GM18907 (cell line): Measurements from ENCODE around the gene RGS17.
"Not testable (repeated sequence)": the region's sequence is repeated elsewhere in the genome, so short reads cannot be mapped to it uniquely, and the experiment has no call there.

Experiments used
- ATAC-seq: cut with Tn5 transposase; IDR thresholded peaks from one replicate; pipeline ENCODE4 v1.9.1; 2021; ENCODE audit warnings: mild to moderate bottlenecking, moderate library complexity; ENCODE audit not compliant: unreplicated experiment

The RGS17 gene, protein sequence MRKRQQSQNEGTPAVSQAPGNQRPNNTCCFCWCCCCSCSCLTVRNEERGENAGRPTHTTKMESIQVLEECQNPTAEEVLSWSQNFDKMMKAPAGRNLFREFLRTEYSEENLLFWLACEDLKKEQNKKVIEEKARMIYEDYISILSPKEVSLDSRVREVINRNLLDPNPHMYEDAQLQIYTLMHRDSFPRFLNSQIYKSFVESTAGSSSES

DNA sequence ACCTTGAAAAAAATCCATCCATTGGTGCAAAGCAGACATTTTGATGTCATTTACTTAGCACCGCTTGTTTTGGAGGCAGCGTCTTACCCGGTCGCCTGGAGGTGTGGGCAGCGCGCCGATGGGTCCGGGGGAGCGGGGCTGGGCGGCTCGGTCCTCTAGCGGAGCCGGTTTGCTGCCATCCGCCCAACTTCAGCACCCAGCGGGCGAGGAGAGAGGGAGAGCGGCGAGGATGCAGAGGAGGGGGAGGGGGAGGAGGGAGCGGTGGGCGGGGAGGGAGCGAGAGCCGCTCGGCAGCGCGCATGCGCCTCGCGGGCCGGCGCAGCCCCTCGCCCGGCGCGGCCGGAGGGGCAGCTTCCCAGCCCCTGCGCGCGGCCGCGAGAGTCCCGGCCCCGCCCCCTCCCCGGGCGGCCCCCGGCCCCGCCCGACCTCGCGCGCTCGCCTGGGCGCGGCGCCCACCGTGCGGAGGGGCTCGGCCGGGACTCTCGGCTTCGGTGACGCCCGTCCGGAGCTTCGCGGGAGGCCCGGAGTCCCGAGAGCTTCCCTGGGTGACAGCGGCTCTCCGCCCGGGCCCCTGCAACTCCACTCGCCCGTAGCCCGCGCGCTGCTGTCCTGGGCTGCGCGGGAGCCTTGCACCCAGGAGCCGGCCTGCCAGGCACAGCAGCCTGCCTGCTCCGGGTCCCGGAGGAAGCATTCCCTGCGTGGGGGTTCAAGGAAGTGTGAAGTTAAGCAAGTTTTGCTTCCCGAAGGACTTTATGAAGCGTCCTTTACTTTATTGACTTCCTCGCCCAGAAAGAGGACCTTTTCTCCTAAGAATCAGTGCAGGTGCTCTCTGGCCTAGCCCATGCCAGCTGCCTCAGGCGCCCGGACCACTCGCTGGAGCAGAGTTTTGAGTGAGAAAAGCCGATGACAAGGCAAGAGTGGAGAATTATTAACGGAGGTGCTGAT, at the start of gene RGS17:
Gene RGS17 (minus strand): TSS at position 246 of the 945 bp plus-strand sequence. CDS start 87,264 bp downstream, outside the sequence.
- peak; percentile 68 for ATAC-seq

- ATAC-seq: no peak
These were observed 41.7 kb upstream of the RGS17 start for GRCh38 chr6:153172815-153173214.

DNA sequence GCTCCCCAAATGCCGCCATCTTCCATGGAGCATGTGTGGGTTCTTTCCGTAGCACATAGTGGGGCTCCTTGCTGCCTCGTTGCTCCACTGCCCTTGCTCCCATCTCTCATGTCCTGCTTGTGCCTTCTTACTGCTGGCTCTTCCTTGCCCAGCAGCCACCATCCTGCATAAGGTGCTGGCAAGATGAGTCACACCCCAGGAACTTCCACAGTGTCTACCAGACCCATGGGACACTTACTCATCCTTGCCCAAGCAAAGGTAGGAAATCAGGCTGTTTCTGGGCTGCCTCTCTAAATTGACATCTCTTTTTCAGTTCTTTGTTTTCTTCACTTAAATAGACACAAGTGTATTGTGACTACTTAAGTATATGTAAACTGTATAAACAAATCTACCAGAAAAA, 39.4 kb upstream of the RGS17 start:
- ATAC-seq: no peak

- ATAC-seq: no peak
These were observed 36.8 kb upstream of the RGS17 start for GRCh38 chr6:153167907-153168306.

- no peak for ATAC-seq
These were observed 36.2 kb upstream of the RGS17 start for GRCh38 chr6:153167061-153167891.

- ATAC-seq: no peak
These were observed 31.6 kb upstream of the RGS17 start for GRCh38 chr6:153162646-153163045.

DNA sequence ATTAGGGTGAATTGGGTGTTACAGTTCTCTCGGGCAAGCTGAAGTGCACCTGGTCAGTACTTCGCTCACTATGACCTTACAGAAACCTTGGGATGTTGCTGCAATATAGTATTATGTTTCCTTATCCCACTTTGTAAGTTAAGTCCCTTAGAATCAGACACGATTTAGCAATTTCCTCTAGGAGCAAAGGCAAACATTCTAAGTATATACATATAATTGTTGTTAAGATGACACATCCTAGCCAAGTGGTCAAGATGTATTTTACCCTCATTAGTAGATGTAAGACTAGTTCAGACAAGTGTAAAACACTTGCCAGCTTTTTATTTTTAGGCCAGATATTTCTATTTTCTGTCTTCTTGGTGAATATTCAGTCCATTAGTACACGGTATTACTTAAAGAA, 31.1 kb upstream of the RGS17 start:
- ATAC-seq: no peak

DNA sequence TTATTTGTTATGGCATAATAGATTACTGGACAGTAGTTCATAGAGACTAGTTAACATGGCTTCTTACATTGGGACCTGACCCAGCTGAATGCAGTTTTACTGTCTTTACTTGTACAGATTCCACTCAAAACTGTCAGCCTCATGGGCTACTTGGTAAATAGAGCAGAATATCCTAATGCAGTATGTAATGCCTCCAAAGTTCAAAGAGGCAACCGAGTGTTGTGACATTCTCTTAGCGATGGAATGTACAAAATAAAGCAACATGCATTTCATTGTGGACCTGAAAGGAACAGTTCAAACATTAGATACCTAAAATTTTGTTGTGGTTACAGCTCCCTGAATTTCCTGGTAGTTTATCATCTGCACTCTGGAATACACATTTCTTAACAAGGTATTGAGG, 29.1 kb upstream of the RGS17 start:
- no peak for ATAC-seq

GRCh38 chr6:153150752-153151440, 19.8 kb upstream of the RGS17 start:
- no peak for ATAC-seq

GRCh38 chr6:153150371-153150751, 19.3 kb upstream of the RGS17 start:
- ATAC-seq: no peak

DNA sequence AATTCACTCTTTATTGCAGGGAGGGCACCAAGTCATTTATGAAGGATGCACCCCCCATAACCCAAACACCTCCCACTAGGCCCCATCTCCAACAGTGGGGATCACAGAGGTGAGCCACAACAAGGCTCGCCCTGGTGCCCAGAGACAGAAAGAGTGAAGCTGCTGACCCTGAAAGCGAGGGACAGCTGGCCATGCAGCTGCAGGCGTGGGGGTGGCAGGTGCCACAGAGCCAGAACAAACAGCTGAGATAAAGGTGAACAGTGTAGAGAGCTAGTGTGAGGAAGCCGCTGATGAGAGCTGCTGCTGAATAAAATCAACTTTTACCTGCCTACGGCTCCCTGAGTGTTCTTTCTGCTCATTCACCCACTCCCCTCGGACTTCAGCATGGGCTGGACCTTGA, 18.8 kb upstream of the RGS17 start:
- ATAC-seq: no peak

DNA sequence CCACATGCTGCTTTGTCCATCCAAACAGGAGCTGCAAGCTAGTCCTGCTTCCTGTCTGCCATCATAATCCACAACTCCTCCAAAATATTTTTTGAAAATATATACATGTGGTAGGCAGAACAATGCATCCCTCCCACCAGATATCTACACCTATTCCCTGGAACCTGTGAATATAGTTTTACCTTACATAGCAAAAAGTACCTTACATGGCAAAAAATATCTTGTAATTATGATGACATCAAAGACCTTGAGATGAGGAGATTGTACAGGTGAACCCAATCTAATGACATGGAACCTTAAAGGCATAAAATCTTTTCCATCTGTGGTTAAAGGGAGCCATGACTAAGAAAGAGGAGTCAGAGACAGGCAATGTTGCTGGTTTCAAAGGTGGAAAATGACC, 15.3 kb upstream of the RGS17 start:
- no peak for ATAC-seq

DNA sequence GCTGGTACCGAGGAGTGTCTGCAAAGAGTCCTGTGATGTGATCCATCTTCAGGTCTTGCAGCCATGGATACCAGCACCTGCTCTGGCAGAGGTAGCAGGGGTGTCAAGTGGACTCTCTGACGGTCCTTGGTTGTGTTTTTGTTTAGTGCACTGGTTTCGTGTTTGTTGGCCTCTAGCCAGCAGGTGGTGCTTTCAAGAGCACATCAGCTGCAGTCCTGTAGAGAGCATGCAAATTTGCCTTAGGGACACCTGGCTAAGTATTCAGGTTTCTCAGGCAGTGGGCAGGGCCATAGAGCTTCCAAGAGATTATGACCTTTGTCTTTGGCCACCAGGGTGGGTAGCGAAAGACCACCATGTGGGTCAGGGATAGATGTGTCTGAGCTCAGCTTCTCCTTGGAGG, 14.5 kb upstream of the RGS17 start:
- no peak for ATAC-seq

GRCh38 chr6:153143200-153143599, 12.1 kb upstream of the RGS17 start:
- no peak for ATAC-seq

DNA sequence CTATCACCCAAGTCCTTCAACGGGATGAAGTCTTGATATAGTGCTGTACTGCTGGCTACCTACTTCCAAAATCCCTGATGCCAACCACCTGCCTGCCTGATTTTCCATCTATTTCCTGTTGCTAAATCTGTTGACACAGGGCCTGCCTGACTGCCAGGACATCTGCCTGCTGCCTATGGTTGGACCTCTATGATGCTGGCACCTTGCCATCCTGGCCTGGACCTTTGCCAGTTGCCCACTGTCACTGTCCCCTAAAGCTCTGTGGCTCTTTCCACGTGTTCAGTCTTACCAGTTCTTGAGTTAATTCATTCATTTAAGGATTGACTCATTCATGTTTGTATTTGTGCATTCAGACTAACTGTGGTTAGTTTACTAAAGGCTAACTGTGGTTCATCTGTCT, 9.2 kb upstream of the RGS17 start:
- no peak for ATAC-seq

DNA sequence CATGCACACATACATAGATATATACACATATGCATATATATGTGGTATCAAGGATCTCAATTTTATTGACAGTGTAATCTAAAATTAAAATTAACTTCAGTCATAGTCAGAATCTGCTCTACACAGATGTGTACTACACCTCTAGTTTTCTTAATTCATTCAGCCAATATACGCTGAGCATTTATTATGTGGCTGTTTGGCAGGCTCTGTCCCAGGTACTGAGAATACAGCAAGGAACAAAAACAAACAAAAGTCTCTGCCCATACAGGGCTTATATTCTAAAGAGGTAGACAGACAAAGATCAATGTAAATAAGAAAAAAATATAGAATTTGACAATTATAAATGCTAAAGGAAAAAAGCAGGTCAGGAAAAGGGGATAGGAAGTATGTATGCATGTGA, 7.8 kb upstream of the RGS17 start:
- no peak for ATAC-seq

DNA sequence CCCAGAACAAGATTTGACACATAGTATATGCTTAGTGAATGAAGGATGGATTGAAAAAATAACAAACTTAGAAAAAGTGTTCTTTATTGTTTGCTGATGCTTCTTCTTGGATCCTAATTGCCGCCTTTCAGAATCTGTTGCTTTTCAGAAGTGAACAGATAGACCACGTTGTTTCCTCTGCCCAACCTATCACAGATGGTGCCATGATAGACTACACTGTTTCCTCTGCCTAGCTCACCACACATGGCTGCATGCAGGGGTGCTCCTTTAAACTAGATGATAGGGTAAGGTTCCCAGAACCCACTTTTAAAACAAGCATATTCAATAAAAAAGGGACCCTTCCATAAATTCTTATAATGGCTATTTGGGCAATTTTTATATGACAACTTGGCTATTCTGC, 4.6 kb upstream of the RGS17 start:
- no peak for ATAC-seq

- not testable (repeated sequence) for ATAC-seq
These were observed 2.6 kb upstream of the RGS17 start for GRCh38 chr6:153133667-153134066.

DNA sequence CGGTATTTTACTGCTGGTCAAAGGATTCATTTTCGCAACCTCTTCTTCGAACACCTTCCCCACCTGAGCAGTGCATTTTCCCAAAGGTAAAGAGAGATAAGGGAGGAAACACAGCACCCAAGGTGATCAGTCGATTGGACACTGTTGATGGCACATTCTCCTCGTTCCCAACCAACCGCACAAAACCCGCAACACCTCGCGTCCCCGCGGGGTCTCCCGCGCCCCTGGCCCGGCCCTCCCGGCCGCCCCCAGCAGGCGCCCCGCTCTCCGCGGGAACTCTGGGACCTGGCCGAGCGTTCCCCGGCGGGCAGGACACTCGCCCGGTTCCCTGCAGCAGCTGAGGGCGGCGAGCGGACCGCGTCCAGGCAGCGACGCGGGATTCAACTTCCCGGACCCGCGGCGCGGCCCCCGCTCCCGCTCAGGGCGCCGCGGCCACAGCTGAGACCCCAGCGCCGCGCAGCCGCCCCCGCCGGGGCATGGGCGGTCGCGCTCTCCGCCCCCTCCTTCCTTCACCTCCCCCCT, 506 bp downstream of the RGS17 start:
- ATAC-seq: peak; percentile 19

- no peak for ATAC-seq
These were observed 1.1 kb downstream of the RGS17 start for GRCh38 chr6:153129873-153130514.
